ENCODE measurements around the gene KAT2A.

Gene KAT2A

DNA sequence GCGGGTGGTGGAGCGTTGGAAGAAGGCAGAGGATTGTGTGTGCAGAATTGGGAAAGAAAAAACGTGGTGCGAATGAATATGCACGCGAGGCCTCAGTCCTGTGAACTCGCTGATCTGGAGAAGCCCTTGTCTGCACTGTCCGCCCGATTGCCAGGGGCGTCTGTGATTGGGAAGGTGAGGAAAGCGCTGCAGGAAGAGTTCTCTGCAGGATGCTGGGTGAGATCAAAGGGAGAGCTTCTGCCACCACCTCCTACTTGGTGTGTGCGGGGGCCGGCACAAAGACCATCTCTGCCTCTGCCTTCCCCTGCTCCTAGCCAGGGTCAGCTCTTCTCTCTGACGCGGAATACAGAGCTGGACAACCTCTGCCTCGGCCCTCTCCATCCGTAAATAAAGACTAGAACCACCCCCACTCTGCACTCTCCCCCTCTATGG is 34.5 kb upstream of the KAT2A start:
- TF ChIP-seq, protein P1, sequence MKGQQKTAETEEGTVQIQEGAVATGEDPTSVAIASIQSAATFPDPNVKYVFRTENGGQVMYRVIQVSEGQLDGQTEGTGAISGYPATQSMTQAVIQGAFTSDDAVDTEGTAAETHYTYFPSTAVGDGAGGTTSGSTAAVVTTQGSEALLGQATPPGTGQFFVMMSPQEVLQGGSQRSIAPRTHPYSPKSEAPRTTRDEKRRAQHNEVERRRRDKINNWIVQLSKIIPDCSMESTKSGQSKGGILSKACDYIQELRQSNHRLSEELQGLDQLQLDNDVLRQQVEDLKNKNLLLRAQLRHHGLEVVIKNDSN (IDR thresholded peaks at IDR 0.05), result no peak

DNA sequence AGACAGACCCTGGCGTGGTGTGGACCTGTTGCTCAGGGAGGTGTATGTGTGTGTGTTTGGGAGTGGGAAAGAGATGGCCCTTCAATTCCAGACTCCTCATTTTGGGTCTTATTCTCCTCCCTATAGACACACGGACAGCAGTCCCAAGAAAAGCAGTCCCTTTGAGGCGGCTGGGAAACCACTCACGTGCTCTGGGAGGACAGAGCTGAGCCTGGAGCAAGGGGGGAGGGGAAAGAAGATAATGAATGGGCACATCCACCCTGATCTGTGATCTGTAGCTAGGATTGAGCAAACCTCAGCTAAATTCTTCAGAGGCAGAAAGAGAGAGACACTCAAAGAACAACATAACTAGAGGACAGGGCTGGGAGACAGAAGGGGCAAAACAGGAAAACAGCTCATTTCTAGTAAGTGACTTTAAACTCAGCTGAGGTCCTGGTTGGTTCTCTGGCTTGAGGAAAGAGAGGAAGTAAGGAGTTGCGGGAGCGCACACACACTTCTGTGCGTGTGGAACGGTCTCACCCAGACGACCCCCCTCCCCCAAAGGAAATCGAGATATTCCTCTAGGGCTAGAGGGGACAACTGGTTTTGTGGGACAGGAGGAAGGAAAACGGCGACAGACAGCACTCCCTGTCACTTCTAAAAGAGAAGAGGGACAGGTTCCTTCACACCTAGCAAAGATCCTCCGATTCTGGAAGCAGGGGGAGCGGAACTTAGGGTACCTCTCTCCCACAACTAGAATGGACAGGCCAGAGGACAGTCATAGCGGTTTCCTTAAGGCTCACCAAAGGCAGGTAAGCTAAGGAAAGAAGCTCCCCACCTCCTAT is 33.0 kb upstream of the KAT2A start:
- TF ChIP-seq CREB1 (IDR thresholded peaks at IDR 0.05; ENCODE audit: low read depth) (no peak), YY1 (IDR thresholded peaks at IDR 0.05; ENCODE audit: low read depth) (no peak), TAF1 (IDR thresholded peaks at IDR 0.05; ENCODE audit: low read depth) (no peak)

DNA sequence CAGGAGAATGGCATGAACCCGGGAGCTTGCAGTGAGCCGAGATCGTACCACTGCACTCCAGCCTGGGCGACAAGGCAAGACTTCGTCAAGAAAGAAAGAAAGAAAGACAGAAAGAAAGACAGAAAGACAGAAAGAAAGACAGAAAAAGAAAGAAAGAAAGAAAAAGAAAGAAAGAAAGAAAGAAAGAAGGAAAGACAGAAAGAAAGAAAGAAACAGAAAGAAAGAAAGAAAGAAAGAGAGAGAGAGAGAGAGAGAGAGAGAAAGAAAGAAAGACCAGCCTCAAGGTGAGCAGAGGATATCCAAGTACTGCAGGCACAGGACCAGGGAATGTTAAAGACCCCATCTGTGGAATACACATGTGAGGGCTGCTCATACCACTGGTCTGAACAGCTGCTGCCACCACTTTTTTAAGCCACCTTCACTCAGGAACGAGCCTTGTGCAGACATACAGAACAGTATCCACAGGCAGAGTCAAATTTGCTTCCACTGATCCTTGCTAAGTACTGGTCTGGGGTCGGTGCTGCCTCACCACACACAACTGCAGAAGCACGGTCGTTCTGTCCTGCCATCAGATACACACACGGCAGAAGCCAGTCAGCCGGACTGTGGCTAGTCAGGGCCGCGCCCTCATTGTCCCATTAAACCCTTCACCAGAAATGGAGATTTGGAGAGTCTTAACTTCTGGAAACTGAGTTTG is 25.9 kb upstream of the KAT2A start:
- TF ChIP-seq CEBPB (IDR thresholded peaks at IDR 0.05) (no peak), NFIC (IDR thresholded peaks at IDR 0.05) (no peak), EGR1 (IDR thresholded peaks at IDR 0.05) (no peak), RAD21 (IDR thresholded peaks at IDR 0.05; ENCODE audit: low read depth) (no peak), YY1 (IDR thresholded peaks at IDR 0.05; ENCODE audit: low read depth) (no peak), EP300 (IDR thresholded peaks at IDR 0.05; ENCODE audit: borderline replicate concordance) (no peak), ZBTB7A (IDR thresholded peaks at IDR 0.05; ENCODE audit: low read depth) (no peak)
- TF ChIP-seq, protein P1 (IDR thresholded peaks at IDR 0.05), result no peak

DNA sequence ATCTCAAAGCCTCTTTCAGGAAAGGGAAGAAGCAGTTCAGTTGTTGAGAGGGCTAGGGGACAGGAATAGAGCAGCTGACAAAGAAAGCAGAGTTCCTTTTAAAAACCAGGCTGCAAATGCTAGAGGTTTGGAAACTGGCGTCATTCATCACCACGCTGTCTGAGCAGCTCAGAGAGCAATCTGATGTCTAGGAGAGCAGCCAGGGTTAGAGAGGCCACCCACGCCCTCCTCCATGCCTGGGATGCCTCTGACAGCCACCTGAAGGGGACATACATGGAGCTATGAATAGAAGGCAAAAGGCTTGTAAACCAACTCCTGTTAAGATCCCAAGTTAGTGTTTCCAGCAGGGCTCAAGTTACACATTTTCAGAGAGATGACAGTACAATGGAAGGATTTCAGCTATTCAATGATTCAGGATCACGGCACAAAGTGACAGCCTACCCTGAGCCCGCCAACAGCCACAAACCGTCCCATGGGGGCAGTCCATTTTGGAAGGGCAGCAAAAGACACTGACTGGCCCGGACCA is 21.3 kb upstream of the KAT2A start:
- TF ChIP-seq RAD21 (IDR thresholded peaks at IDR 0.05; ENCODE audit: low read depth) (no peak), TEAD4 (IDR thresholded peaks at IDR 0.05) (peak; percentile 40; the same call in 1 of the 2 replicates), EGR1 (IDR thresholded peaks at IDR 0.05) (peak; percentile 30; the same call in 1 of the 2 replicates)

DNA sequence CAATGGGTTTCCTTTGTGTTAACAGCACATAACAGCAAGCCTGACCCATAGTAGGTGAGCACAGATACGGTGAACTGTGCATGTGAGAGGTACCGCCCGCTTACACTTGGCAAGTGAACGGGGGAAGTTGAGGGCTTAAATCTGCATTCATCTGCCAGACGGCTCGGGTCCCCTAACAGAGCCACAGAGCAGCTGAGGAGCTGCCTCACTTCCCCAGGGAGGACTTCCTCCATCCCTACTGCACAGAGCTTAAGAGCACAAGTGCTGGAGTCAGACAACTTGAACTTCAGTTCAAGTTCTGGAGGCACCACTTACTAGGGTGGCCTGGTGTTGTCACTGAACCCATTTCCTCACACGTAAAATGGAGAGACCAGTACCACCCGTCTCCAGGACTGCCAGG is 20.2 kb upstream of the KAT2A start:
- TF ChIP-seq, protein P2, sequence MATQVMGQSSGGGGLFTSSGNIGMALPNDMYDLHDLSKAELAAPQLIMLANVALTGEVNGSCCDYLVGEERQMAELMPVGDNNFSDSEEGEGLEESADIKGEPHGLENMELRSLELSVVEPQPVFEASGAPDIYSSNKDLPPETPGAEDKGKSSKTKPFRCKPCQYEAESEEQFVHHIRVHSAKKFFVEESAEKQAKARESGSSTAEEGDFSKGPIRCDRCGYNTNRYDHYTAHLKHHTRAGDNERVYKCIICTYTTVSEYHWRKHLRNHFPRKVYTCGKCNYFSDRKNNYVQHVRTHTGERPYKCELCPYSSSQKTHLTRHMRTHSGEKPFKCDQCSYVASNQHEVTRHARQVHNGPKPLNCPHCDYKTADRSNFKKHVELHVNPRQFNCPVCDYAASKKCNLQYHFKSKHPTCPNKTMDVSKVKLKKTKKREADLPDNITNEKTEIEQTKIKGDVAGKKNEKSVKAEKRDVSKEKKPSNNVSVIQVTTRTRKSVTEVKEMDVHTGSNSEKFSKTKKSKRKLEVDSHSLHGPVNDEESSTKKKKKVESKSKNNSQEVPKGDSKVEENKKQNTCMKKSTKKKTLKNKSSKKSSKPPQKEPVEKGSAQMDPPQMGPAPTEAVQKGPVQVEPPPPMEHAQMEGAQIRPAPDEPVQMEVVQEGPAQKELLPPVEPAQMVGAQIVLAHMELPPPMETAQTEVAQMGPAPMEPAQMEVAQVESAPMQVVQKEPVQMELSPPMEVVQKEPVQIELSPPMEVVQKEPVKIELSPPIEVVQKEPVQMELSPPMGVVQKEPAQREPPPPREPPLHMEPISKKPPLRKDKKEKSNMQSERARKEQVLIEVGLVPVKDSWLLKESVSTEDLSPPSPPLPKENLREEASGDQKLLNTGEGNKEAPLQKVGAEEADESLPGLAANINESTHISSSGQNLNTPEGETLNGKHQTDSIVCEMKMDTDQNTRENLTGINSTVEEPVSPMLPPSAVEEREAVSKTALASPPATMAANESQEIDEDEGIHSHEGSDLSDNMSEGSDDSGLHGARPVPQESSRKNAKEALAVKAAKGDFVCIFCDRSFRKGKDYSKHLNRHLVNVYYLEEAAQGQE (IDR thresholded peaks at IDR 0.05; ENCODE audit: low read depth), result no peak
- TF ChIP-seq TAF1 (IDR thresholded peaks at IDR 0.05; ENCODE audit: low read depth), result no peak
- TF ChIP-seq ZBTB7A (IDR thresholded peaks at IDR 0.05; ENCODE audit: low read depth), result no peak
- no peak for TF ChIP-seq TEAD4 (IDR thresholded peaks at IDR 0.05)
- TF ChIP-seq YY1 (IDR thresholded peaks at IDR 0.05; ENCODE audit: low read depth), result no peak
- no peak for TF ChIP-seq NFIC (IDR thresholded peaks at IDR 0.05)
- TF ChIP-seq, protein P3, sequence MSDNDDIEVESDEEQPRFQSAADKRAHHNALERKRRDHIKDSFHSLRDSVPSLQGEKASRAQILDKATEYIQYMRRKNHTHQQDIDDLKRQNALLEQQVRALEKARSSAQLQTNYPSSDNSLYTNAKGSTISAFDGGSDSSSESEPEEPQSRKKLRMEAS (IDR thresholded peaks at IDR 0.05), result no peak
- TF ChIP-seq RAD21 (IDR thresholded peaks at IDR 0.05; ENCODE audit: low read depth), result no peak
- no peak for TF ChIP-seq TCF12 (IDR thresholded peaks at IDR 0.05; ENCODE audit: low read depth)
- no peak for TF ChIP-seq EGR1 (IDR thresholded peaks at IDR 0.05)
- no peak for TF ChIP-seq CEBPB (IDR thresholded peaks at IDR 0.05)
- no peak for TF ChIP-seq EP300 (IDR thresholded peaks at IDR 0.05; ENCODE audit: borderline replicate concordance)
- no peak for TF ChIP-seq CREB1 (IDR thresholded peaks at IDR 0.05; ENCODE audit: low read depth)
- TF ChIP-seq, protein P1 (IDR thresholded peaks at IDR 0.05), result no peak
- TF ChIP-seq FOXM1 (IDR thresholded peaks at IDR 0.05; ENCODE audit: borderline replicate concordance, low read depth), result no peak

DNA sequence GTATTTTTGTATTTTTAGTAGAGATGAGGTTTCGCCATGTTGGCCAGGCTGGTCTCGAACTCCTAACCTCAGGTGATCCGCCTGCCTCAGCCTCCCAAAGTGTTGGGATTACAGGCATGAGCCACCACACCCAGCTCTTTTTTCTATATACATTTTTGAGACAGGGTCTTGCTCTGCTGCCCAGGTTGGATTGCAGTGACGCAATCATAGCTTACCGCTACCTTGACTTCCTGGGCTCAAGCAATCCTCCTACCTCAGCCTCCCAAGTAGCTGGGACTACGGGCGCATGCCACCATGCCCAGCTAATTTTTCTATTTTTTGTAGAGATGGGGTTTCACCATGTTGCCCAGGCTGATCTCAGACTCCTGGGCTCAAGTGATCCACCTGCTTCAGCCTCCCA is 19.5 kb upstream of the KAT2A start:
- TF ChIP-seq CEBPB (IDR thresholded peaks at IDR 0.05), result peak; percentile 10; the same call in 1 of the 2 replicates

DNA sequence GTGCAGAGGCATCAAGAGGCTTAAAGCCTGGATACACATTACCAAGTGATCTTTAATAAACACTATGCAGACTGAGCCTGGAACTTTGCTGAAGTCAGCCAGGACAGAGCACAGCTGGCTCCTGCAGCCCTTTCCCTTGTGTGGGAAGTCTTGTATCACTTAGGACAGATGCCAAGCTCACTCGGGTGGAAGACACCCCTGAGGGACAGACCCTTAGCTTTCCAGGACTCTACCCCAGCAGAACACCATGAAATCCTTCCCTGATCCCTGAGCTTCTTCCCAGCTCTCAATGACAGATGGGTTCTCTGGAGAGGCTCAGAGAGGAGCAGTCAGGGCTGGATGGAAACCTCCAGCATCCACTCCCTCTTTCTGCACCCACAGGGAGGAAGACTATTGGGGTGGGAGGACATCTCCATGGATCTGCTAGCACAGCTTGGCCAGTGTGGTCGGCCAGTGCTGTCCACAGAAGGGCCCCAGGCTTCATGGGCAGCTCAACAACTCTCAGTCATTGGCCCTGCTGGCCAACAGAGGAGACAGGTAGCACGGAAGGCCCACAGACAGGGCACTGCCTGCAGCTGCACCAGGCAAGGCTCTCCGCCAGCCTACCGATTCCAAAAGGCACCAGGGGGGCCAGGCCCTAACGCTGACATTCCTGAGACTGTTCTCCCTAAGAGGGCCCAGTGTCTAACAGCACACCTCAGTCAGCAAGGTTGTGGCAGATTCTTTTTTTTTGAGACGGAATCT is 17.8 kb upstream of the KAT2A start:
- TF ChIP-seq RAD21 (IDR thresholded peaks at IDR 0.05; ENCODE audit: low read depth) (no peak), TEAD4 (IDR thresholded peaks at IDR 0.05) (no peak), TAF1 (IDR thresholded peaks at IDR 0.05; ENCODE audit: low read depth) (no peak), YY1 (IDR thresholded peaks at IDR 0.05; ENCODE audit: low read depth) (no peak), CREB1 (IDR thresholded peaks at IDR 0.05; ENCODE audit: low read depth) (no peak), TCF12 (IDR thresholded peaks at IDR 0.05; ENCODE audit: low read depth) (no peak), ZBTB7A (IDR thresholded peaks at IDR 0.05; ENCODE audit: low read depth) (no peak), CEBPB (IDR thresholded peaks at IDR 0.05) (no peak)
- TF ChIP-seq, protein P3 (IDR thresholded peaks at IDR 0.05), result no peak
